ENCODE results near the gene DMRT1. TPM values are rescaled to one million over a fixed set of nuclear protein-coding genes. Genes with fewer than 3 reads are reported as not detected.

The DMRT1 gene
- total RNA-seq, 1 experiment from 2014 or later, result not detected

GRCh38 chr9:905906-906305 is 64.4 kb downstream of the DMRT1 start:
- no TSS peak for BruUV-seq (replicated peaks)
- peaks cover 79% of the 10 kb centered on the region for H3K27me3 ChIP-seq (replicated peaks; ENCODE audit: insufficient read depth, low read depth, low read length, poor library complexity)
- intact Hi-C loops (cut with micrococcal nuclease; ENCODE audit: unreplicated experiment), result no loop called here
- no peak overlapping the region for H3K4me3 ChIP-seq (ENCODE audit: low read depth, low read length, poor library complexity, severe bottlenecking)
- no peaks in the 10 kb centered on the region for H3K9me3 ChIP-seq (ENCODE audit: low read depth, low read length, poor library complexity, severe bottlenecking)
- no peaks in the 10 kb centered on the region for H3K36me3 ChIP-seq (ENCODE audit: insufficient read depth, low read length, poor library complexity, severe bottlenecking)
- POLR2A ChIA-PET (ENCODE audit: low non-redundant PET), result no interaction called here
- TF ChIP-seq EZH2 (IDR thresholded peaks at IDR 0.05; ENCODE audit: borderline replicate concordance, low read depth, low read length, poor library complexity, severe bottlenecking), result no peak
- no peak for TF ChIP-seq CTCF (conservative IDR thresholded peaks at IDR 0.05; ENCODE audit: low read depth, low read length)
- no peak for DNase-seq (ENCODE audit: low spot score)
- CTCF ChIA-PET, result no interaction called here
- no peaks in the 10 kb centered on the region for H3K4me1 ChIP-seq (ENCODE audit: insufficient read depth, low read length, poor library complexity, severe bottlenecking)
- no peak overlapping the region for H3K27ac ChIP-seq (ENCODE audit: low read depth, low read length, poor library complexity, severe bottlenecking)

GRCh38 chr9:908536-909205 is 67.2 kb downstream of the DMRT1 start:
- DNase-seq (ENCODE audit: low spot score), result no peak
- Histone ChIP-seq H3K36me3 (ENCODE audit: insufficient read depth, low read length, poor library complexity, severe bottlenecking) (no peaks in the 10 kb centered on the region), H3K4me1 (ENCODE audit: insufficient read depth, low read length, poor library complexity, severe bottlenecking) (no peaks in the 10 kb centered on the region), H3K27me3 (replicated peaks; ENCODE audit: insufficient read depth, low read depth, low read length, poor library complexity) (peaks cover 75% of the 10 kb centered on the region), H3K9me3 (ENCODE audit: low read depth, low read length, poor library complexity, severe bottlenecking) (no peaks in the 10 kb centered on the region), H3K4me3 (ENCODE audit: low read depth, low read length, poor library complexity, severe bottlenecking) (no peak overlapping the region), H3K27ac (ENCODE audit: low read depth, low read length, poor library complexity, severe bottlenecking) (no peak overlapping the region)
- no TSS peak for BruUV-seq (replicated peaks)
- CTCF ChIA-PET, result no interaction called here
- POLR2A ChIA-PET (ENCODE audit: low non-redundant PET), result no interaction called here
- intact Hi-C loops (cut with micrococcal nuclease; ENCODE audit: unreplicated experiment), result no loop called here
- TF ChIP-seq EZH2 (IDR thresholded peaks at IDR 0.05; ENCODE audit: borderline replicate concordance, low read depth, low read length, poor library complexity, severe bottlenecking) (no peak), CTCF (conservative IDR thresholded peaks at IDR 0.05; ENCODE audit: low read depth, low read length) (no peak)

DNA sequence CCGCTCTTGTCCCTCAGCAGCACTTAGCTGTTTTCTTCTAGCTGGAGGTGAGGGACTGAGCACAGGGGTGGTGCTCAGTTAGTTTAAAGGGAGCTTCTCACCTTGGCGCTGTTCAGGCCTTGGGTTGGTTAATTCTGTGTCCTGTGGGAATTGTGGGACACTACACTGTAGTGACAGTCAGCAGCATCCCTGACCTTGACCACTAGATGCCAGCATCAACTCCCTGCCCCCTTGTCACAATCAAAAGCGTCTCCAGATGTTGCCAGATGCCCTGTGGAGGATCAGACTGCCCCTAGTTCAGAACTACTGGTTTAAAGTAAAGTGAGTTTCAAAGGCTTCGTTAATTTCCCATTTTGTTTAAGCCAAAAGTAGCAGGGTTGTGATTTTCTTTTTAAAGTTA is 69.5 kb downstream of the DMRT1 start:
- H3K36me3 ChIP-seq (ENCODE audit: insufficient read depth, low read length, poor library complexity, severe bottlenecking), result no peaks in the 10 kb centered on the region
- no TSS peak for BruUV-seq (replicated peaks)
- ChIA-PET CTCF (no interaction called here), POLR2A (ENCODE audit: low non-redundant PET) (no interaction called here)
- no peak for DNase-seq (ENCODE audit: low spot score)
- H3K27ac ChIP-seq (ENCODE audit: low read depth, low read length, poor library complexity, severe bottlenecking), result no peak overlapping the region
- H3K27me3 ChIP-seq (replicated peaks; ENCODE audit: insufficient read depth, low read depth, low read length, poor library complexity), result peaks cover 61% of the 10 kb centered on the region
- H3K9me3 ChIP-seq (ENCODE audit: low read depth, low read length, poor library complexity, severe bottlenecking), result no peaks in the 10 kb centered on the region
- TF ChIP-seq EZH2 (IDR thresholded peaks at IDR 0.05; ENCODE audit: borderline replicate concordance, low read depth, low read length, poor library complexity, severe bottlenecking), result no peak
- no peak for TF ChIP-seq CTCF (conservative IDR thresholded peaks at IDR 0.05; ENCODE audit: low read depth, low read length)
- no peaks in the 10 kb centered on the region for H3K4me1 ChIP-seq (ENCODE audit: insufficient read depth, low read length, poor library complexity, severe bottlenecking)
- intact Hi-C loops (cut with micrococcal nuclease; ENCODE audit: unreplicated experiment), result no loop called here
- no peak overlapping the region for H3K4me3 ChIP-seq (ENCODE audit: low read depth, low read length, poor library complexity, severe bottlenecking)

All from A673 (cell line).